ENCODE data around the gene ANKRD18A. TPM values are rescaled to one million over a fixed set of nuclear protein-coding genes. Genes with fewer than 3 reads are reported as not detected.
"Not testable (repeated sequence)": the region's sequence is repeated elsewhere in the genome, so short reads cannot be mapped to it uniquely, and the experiment has no call there.

Gene ANKRD18A
- total RNA-seq, 1 experiment from 2014 or later = 46.0 TPM

GRCh38 chr9:38619556-38620447 lies 594 bp downstream of the ANKRD18A start:
- H3K9me3 Mint-ChIP-seq (ENCODE audit: unreplicated experiment) = no peaks in the 10 kb centered on the region
- peaks cover 5% of the 10 kb centered on the region for H3K36me3 Mint-ChIP-seq (ENCODE audit: insufficient read depth, unreplicated experiment)
- intact Hi-C loops (cut with micrococcal nuclease) = no loop called here
- peak overlapping the region; percentile 87 for H3K27ac Mint-ChIP-seq (ENCODE audit: low read depth, unreplicated experiment)
- no peaks in the 10 kb centered on the region for H3K4me1 Mint-ChIP-seq (ENCODE audit: insufficient read depth, unreplicated experiment)
- CTCF ChIA-PET = interaction anchor here (0.6 to 1.4 kb wide), 5 partner anchors 23 to 719 kb away, joined by 3 to 5 read pairs (median 3); partner anchors contain the start of gene ALDH1B1
- no TSS peak for BruUV-seq (replicated peaks)
- POLR2A ChIA-PET = interaction anchor here (0.6 to 2.7 kb wide), 6 partner anchors 14 to 104 kb away, joined by 3 to 17 read pairs (median 3); no protein-coding TSS in a partner anchor
- no peak for TF ChIP-seq CTCF (IDR thresholded peaks at IDR 0.05; ENCODE audit: unreplicated experiment)
- peak overlapping the region; percentile 92 for H3K4me3 Mint-ChIP-seq (ENCODE audit: unreplicated experiment)
- H3K27me3 Mint-ChIP-seq (ENCODE audit: insufficient read depth, unreplicated experiment) = no peaks in the 10 kb centered on the region
- peak; percentile 37 for DNase-seq (ENCODE audit: unreplicated experiment)

- DNase-seq (ENCODE audit: unreplicated experiment); H3K27me3 Mint-ChIP-seq (ENCODE audit: insufficient read depth, unreplicated experiment); H3K27ac Mint-ChIP-seq (ENCODE audit: low read depth, unreplicated experiment); H3K4me1 Mint-ChIP-seq (ENCODE audit: insufficient read depth, unreplicated experiment); intact Hi-C loops (cut with micrococcal nuclease); CTCF ChIA-PET; BruUV-seq (replicated peaks); H3K9me3 Mint-ChIP-seq (ENCODE audit: unreplicated experiment); POLR2A ChIA-PET; H3K4me3 Mint-ChIP-seq (ENCODE audit: unreplicated experiment): not testable (repeated sequence)
- H3K36me3 Mint-ChIP-seq (ENCODE audit: insufficient read depth, unreplicated experiment) = peaks cover 31% of the 10 kb centered on the region
Measured at GRCh38 chr9:38598029-38598745, 22.2 kb downstream of the ANKRD18A start.

GRCh38 chr9:38595117-38595516 lies 25.3 kb downstream of the ANKRD18A start:
- H3K27me3 Mint-ChIP-seq (ENCODE audit: insufficient read depth, unreplicated experiment); H3K4me3 Mint-ChIP-seq (ENCODE audit: unreplicated experiment); POLR2A ChIA-PET; H3K4me1 Mint-ChIP-seq (ENCODE audit: insufficient read depth, unreplicated experiment); intact Hi-C loops (cut with micrococcal nuclease); H3K9me3 Mint-ChIP-seq (ENCODE audit: unreplicated experiment); CTCF ChIA-PET; H3K27ac Mint-ChIP-seq (ENCODE audit: low read depth, unreplicated experiment); BruUV-seq (replicated peaks): not testable (repeated sequence)
- H3K36me3 Mint-ChIP-seq (ENCODE audit: insufficient read depth, unreplicated experiment) = peaks cover 15% of the 10 kb centered on the region
- peak; percentile 11 for DNase-seq (ENCODE audit: unreplicated experiment)

GRCh38 chr9:38591346-38592063 lies 28.9 kb downstream of the ANKRD18A start:
- intact Hi-C loops (cut with micrococcal nuclease); H3K27me3 Mint-ChIP-seq (ENCODE audit: insufficient read depth, unreplicated experiment); H3K4me3 Mint-ChIP-seq (ENCODE audit: unreplicated experiment); H3K9me3 Mint-ChIP-seq (ENCODE audit: unreplicated experiment); POLR2A ChIA-PET; H3K36me3 Mint-ChIP-seq (ENCODE audit: insufficient read depth, unreplicated experiment); H3K4me1 Mint-ChIP-seq (ENCODE audit: insufficient read depth, unreplicated experiment); BruUV-seq (replicated peaks); H3K27ac Mint-ChIP-seq (ENCODE audit: low read depth, unreplicated experiment); CTCF ChIA-PET: not testable (repeated sequence)
- DNase-seq (ENCODE audit: unreplicated experiment) = peak; percentile 49

GRCh38 chr9:38583765-38584164 lies 36.6 kb downstream of the ANKRD18A start:
- H3K4me1 Mint-ChIP-seq (ENCODE audit: insufficient read depth, unreplicated experiment); CTCF ChIA-PET; POLR2A ChIA-PET; BruUV-seq (replicated peaks); H3K36me3 Mint-ChIP-seq (ENCODE audit: insufficient read depth, unreplicated experiment); H3K27ac Mint-ChIP-seq (ENCODE audit: low read depth, unreplicated experiment); H3K27me3 Mint-ChIP-seq (ENCODE audit: insufficient read depth, unreplicated experiment); H3K9me3 Mint-ChIP-seq (ENCODE audit: unreplicated experiment); H3K4me3 Mint-ChIP-seq (ENCODE audit: unreplicated experiment); intact Hi-C loops (cut with micrococcal nuclease): not testable (repeated sequence)
- peak; percentile 8 for DNase-seq (ENCODE audit: unreplicated experiment)

- intact Hi-C loops (cut with micrococcal nuclease); H3K27ac Mint-ChIP-seq (ENCODE audit: low read depth, unreplicated experiment); H3K4me1 Mint-ChIP-seq (ENCODE audit: insufficient read depth, unreplicated experiment); POLR2A ChIA-PET; CTCF ChIA-PET; H3K4me3 Mint-ChIP-seq (ENCODE audit: unreplicated experiment); BruUV-seq (replicated peaks); H3K27me3 Mint-ChIP-seq (ENCODE audit: insufficient read depth, unreplicated experiment); H3K9me3 Mint-ChIP-seq (ENCODE audit: unreplicated experiment); DNase-seq (ENCODE audit: unreplicated experiment): not testable (repeated sequence)
- peaks cover 11% of the 10 kb centered on the region for H3K36me3 Mint-ChIP-seq (ENCODE audit: insufficient read depth, unreplicated experiment)
Measured at GRCh38 chr9:38580112-38580511, 40.3 kb downstream of the ANKRD18A start.

GRCh38 chr9:38576181-38576580 lies 44.2 kb downstream of the ANKRD18A start:
- BruUV-seq (replicated peaks); H3K4me3 Mint-ChIP-seq (ENCODE audit: unreplicated experiment); POLR2A ChIA-PET; H3K4me1 Mint-ChIP-seq (ENCODE audit: insufficient read depth, unreplicated experiment); H3K27ac Mint-ChIP-seq (ENCODE audit: low read depth, unreplicated experiment); H3K27me3 Mint-ChIP-seq (ENCODE audit: insufficient read depth, unreplicated experiment); DNase-seq (ENCODE audit: unreplicated experiment); CTCF ChIA-PET; H3K9me3 Mint-ChIP-seq (ENCODE audit: unreplicated experiment): not testable (repeated sequence)
- intact Hi-C loops (cut with micrococcal nuclease) = loop anchor here (10.0 kb wide), 1 partner anchor 161 kb away; no protein-coding TSS in a partner anchor
- peaks cover 28% of the 10 kb centered on the region for H3K36me3 Mint-ChIP-seq (ENCODE audit: insufficient read depth, unreplicated experiment)

- intact Hi-C loops (cut with micrococcal nuclease); H3K4me3 Mint-ChIP-seq (ENCODE audit: unreplicated experiment); H3K4me1 Mint-ChIP-seq (ENCODE audit: insufficient read depth, unreplicated experiment); H3K9me3 Mint-ChIP-seq (ENCODE audit: unreplicated experiment); DNase-seq (ENCODE audit: unreplicated experiment); CTCF ChIA-PET; H3K27me3 Mint-ChIP-seq (ENCODE audit: insufficient read depth, unreplicated experiment); BruUV-seq (replicated peaks); POLR2A ChIA-PET; H3K27ac Mint-ChIP-seq (ENCODE audit: low read depth, unreplicated experiment); H3K36me3 Mint-ChIP-seq (ENCODE audit: insufficient read depth, unreplicated experiment): not testable (repeated sequence)
Measured at GRCh38 chr9:38566048-38566447, 54.3 kb downstream of the ANKRD18A start.
